ENCODE measurements around the gene ZC3H7A. TPM values are rescaled to one million over a fixed set of nuclear protein-coding genes. Genes with fewer than 3 reads are reported as not detected.

ZC3H7A gene
- total RNA-seq, 1 donor from 2014 or later, result 25.6 TPM

DNA sequence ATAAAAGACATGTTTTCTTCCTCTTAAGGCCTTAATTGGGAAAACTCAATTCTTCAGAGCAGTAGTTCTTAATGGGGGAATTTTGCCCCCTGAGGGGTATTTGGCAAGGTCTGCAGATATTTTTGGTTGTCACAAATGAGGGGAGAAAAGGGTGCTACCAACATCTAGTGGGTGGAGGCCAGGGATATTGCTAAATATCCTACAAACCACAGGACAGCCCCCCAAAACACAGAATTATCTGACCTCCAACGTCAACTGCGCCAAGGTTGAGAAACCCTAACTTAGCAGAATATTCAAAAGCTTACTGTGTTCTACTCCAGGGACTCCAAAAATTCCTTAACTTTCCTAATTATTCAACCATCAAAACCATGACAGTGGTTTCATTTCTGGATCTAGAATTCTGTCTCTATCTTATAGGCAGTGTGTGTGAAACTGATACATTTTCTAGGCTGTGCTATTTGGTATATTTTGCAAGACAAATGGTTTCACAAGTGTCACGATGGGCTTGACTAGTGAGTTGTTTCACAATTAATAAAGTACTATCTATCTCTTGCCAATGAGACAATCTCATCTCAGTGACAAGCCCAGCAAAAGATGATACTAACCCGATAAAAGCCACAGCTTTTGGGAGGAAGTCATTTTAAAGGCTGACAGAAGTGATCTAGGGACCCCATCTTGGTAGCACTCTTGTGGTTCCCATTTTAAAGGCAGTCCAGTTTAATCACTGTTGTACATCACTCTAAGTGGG is 69.1 kb downstream of the ZC3H7A start:
- Histone ChIP-seq H3K36me3 (peaks cover 84% of the 10 kb centered on the region), H3K4me3 (no peak overlapping the region), H3K27me3 (ENCODE audit: low read depth) (no peaks in the 10 kb centered on the region), H3K4me1 (peaks cover 47% of the 10 kb centered on the region), H3K9me3 (replicated peaks) (no peaks in the 10 kb centered on the region), H3K27ac (replicated peaks) (no peak overlapping the region)
- DNase-seq, result no peak
- intact Hi-C loops (cut with micrococcal nuclease), result no loop called here
- TF ChIP-seq, protein P1, sequence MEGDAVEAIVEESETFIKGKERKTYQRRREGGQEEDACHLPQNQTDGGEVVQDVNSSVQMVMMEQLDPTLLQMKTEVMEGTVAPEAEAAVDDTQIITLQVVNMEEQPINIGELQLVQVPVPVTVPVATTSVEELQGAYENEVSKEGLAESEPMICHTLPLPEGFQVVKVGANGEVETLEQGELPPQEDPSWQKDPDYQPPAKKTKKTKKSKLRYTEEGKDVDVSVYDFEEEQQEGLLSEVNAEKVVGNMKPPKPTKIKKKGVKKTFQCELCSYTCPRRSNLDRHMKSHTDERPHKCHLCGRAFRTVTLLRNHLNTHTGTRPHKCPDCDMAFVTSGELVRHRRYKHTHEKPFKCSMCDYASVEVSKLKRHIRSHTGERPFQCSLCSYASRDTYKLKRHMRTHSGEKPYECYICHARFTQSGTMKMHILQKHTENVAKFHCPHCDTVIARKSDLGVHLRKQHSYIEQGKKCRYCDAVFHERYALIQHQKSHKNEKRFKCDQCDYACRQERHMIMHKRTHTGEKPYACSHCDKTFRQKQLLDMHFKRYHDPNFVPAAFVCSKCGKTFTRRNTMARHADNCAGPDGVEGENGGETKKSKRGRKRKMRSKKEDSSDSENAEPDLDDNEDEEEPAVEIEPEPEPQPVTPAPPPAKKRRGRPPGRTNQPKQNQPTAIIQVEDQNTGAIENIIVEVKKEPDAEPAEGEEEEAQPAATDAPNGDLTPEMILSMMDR (IDR thresholded peaks at IDR 0.05; ENCODE audit: borderline replicate concordance), result no peak

GRCh38 chr16:11726008-11726407 is 71.0 kb downstream of the ZC3H7A start:
- DNase-seq, result no peak
- Histone ChIP-seq H3K36me3 (peaks cover 83% of the 10 kb centered on the region), H3K4me3 (no peak overlapping the region), H3K4me1 (peaks cover 50% of the 10 kb centered on the region), H3K27me3 (ENCODE audit: low read depth) (no peaks in the 10 kb centered on the region), H3K27ac (replicated peaks) (no peak overlapping the region), H3K9me3 (replicated peaks) (no peaks in the 10 kb centered on the region)
- intact Hi-C loops (cut with micrococcal nuclease), result no loop called here
- TF ChIP-seq, protein P1 (IDR thresholded peaks at IDR 0.05; ENCODE audit: borderline replicate concordance), result no peak

DNA sequence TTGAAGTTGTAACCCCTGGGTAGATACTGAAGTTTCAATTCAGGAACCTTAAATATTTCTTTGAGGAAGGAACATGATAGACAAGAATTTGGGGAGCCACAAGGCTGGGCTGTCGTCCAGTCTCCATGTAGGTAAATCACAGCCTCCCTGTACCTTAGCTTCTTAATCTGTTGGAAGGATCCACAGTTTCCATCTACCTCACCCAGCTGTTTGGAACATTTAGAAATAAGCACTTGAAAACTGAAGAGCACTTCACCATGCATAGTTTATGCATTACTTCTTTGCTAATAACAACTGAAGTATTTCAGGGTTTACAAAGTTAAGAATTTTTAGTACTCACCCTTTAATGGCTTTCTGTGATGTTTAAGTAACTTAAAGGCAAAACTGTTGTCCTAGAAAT is 71.6 kb downstream of the ZC3H7A start:
- peaks cover 85% of the 10 kb centered on the region for H3K36me3 ChIP-seq
- no peak overlapping the region for H3K27ac ChIP-seq (replicated peaks)
- TF ChIP-seq, protein P1 (IDR thresholded peaks at IDR 0.05; ENCODE audit: borderline replicate concordance), result no peak
- H3K4me3 ChIP-seq, result no peak overlapping the region
- DNase-seq, result no peak
- intact Hi-C loops (cut with micrococcal nuclease), result no loop called here
- H3K27me3 ChIP-seq (ENCODE audit: low read depth), result no peaks in the 10 kb centered on the region
- H3K9me3 ChIP-seq (replicated peaks), result no peaks in the 10 kb centered on the region
- H3K4me1 ChIP-seq, result peaks cover 44% of the 10 kb centered on the region

GRCh38 chr16:11722468-11722808 is 74.6 kb downstream of the ZC3H7A start:
- DNase-seq, result no peak
- Histone ChIP-seq H3K9me3 (replicated peaks) (no peaks in the 10 kb centered on the region), H3K27me3 (ENCODE audit: low read depth) (no peaks in the 10 kb centered on the region), H3K4me3 (no peak overlapping the region), H3K27ac (replicated peaks) (no peak overlapping the region), H3K4me1 (peaks cover 39% of the 10 kb centered on the region), H3K36me3 (peaks cover 83% of the 10 kb centered on the region)
- intact Hi-C loops (cut with micrococcal nuclease), result no loop called here
- TF ChIP-seq, protein P1 (IDR thresholded peaks at IDR 0.05; ENCODE audit: borderline replicate concordance), result no peak

DNA sequence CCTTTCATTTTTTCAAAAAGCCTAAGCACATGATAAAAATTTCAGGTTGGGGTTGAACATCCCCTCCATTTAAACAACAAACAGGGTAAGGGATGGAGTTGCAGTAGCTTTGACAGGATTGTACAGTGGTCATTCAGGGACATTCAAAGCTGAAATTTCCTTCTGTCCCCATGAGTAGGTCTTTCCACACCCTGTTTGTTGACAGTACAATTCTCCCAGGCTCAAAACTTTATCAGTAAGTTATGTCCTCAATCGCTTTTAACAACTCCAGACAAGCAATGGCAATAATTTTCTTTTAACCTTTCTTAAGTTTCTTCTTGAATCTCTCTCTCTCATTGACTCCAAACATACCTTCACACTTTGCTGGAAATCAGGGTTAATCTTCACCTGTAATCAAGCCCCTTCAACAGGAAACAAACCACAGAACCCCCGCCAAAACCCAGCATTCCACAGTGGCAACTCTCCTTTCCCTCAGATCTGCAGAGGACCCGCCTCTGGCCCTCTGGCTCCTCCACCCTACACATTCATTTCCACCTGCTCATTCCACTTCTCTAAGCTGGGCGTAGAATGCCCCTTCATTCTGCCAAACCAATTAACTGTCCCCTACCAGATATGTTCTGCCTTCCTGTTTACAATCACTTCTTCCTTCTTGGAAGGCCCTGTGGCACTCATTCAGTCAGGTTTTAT is 75.1 kb downstream of the ZC3H7A start:
- peaks cover 39% of the 10 kb centered on the region for H3K4me1 ChIP-seq
- no peak overlapping the region for H3K4me3 ChIP-seq
- H3K36me3 ChIP-seq, result peaks cover 83% of the 10 kb centered on the region
- no peak for DNase-seq
- no peaks in the 10 kb centered on the region for H3K27me3 ChIP-seq (ENCODE audit: low read depth)
- no peak overlapping the region for H3K27ac ChIP-seq (replicated peaks)
- intact Hi-C loops (cut with micrococcal nuclease), result no loop called here
- H3K9me3 ChIP-seq (replicated peaks), result no peaks in the 10 kb centered on the region
- TF ChIP-seq, protein P1 (IDR thresholded peaks at IDR 0.05; ENCODE audit: borderline replicate concordance), result no peak
